ENCODE data around the gene GID8.

DNA sequence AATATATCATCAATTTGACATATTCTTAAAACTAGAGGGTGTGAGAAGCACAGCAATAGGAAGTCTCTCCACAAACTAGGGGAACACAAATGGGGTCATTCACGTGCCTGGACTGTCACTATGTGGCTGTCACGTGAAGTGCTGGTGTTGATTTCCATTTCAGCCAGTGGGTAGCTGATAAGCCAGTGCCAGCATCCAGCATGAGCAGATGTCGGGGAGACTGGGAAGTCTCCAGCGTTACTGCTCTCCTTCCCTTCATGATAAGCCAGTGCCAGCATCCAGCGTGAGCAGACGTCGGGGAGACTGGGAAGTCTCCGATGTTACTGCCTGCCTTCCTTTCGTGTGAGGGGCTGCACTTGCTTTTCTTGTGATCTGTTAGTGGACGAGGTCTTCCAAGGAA lies 9.0 kb downstream of the GID8 start:
- TF ChIP-seq CTCF (IDR thresholded peaks at IDR 0.05) (no peak), CBX8 (IDR thresholded peaks at IDR 0.05) (no peak), MAX (IDR thresholded peaks at IDR 0.05) (no peak), REST (IDR thresholded peaks at IDR 0.05) (no peak), MYC (IDR thresholded peaks at IDR 0.05; ENCODE audit: borderline replicate concordance, low read length) (no peak), POLR2A (IDR thresholded peaks at IDR 0.05; ENCODE audit: low read length) (no peak), RAD21 (conservative IDR thresholded peaks at IDR 0.05 in 1 of 2, IDR thresholded peaks at IDR 0.05 in 1 of 2) (no peak), MAFK (IDR thresholded peaks at IDR 0.05; ENCODE audit: partially characterized antibody) (no peak), FOSB (CRISPR knock-in tag; IDR thresholded peaks at IDR 0.05) (no peak), RCOR1 (IDR thresholded peaks at IDR 0.05; ENCODE audit: low read depth, low read length) (no peak), ZSCAN20 (CRISPR knock-in tag; IDR thresholded peaks at IDR 0.05) (no peak)

Measured in A549 (cell line).